HCT116 (cell line): ENCODE results near the gene NBL1. TPM values are rescaled to one million over a fixed set of nuclear protein-coding genes. Genes with fewer than 3 reads are reported as not detected.

Experiments
- ATAC-seq: fragments of 200-7000 bp; cut with Tn5 transposase; 2 replicates; pipeline ENCODE4 v1.9.1; 2020; ENCODE audit warnings: mild to moderate bottlenecking, moderate library complexity
- BruUV-seq: library from RNA; stranded (reverse); fragments of 400-500 nt; replicated peaks from 2 replicates; lab custom pipeline; 2021; lab: Mats Ljungman, UMichigan
- CTCF ChIA-PET: fragments of 300-600 bp; sonication (Branson Sonifier 250); formaldehyde crosslinking; loops from one replicate; lab custom pipeline; 2021; ENCODE audit warnings: antibody characterized with exemption; lab: Charles Lee
- POLR2A ChIA-PET: fragments of 300-600, 350-600 bp; sonication (Branson Sonifier 250); formaldehyde crosslinking; loops from one replicate; lab custom pipeline; 2021; ENCODE audit warnings: antibody characterized with exemption; lab: Charles Lee
- RAD21 ChIA-PET, 2 experiments: fragments of 300-600 bp; sonication (Branson Sonifier 250); formaldehyde crosslinking; loops; one replicate each; lab custom pipeline; 2023; ENCODE audit warnings: low total read pairs in 2 of 2; ENCODE audit not compliant: uncharacterized antibody in 2 of 2, unreplicated experiment in 2 of 2, low non-redundant PET in 1 of 2; lab: Charles Lee
- DNase-seq: peaks from one replicate; pipeline ENCODE4 v3.0.0-alpha.2; 2010; ENCODE audit warnings: low read depth, low spot score
- H2AFZ ChIP-seq: fragments of 200-600 bp; shearing (Covaris generic), sonication (generic); 2 replicates; pipeline ENCODE4 v1.6.1; 2017; ENCODE audit warnings: low read depth, mixed run types, mixed read lengths, antibody characterized with exemption, low read length; ENCODE audit not compliant: poor library complexity, severe bottlenecking
- H3K27ac ChIP-seq: 2 replicates; pipeline ENCODE4 v1.5.1; 2012; ENCODE audit warnings: low read depth, low read length
- H3K27me3 ChIP-seq: fragments of 200-600 bp; sonication (generic); 2 replicates; pipeline ENCODE4 v1.6.1; 2016; ENCODE audit warnings: mixed run types, low read length, mixed read lengths; ENCODE audit not compliant: insufficient read depth
- H3K36me3 ChIP-seq, 2 experiments: fragments of 200-500 bp in 1 of 2; fragments of 200-600 bp in 1 of 2; sonication (Bioruptor generic) in 1 of 2; sonication (generic) in 1 of 2; 2 replicates each; pipeline versions ENCODE4 v1.5.1 to v1.6.1; 2014 to 2016; ENCODE audit warnings: low read length in 2 of 2, inconsistent platforms in 1 of 2, mixed read lengths in 1 of 2, mixed run types in 1 of 2; ENCODE audit not compliant: insufficient read depth in 2 of 2, control insufficient read depth in 1 of 2
- H3K4me1 ChIP-seq, 2 experiments: fragments of 200-600 bp in 1 of 2; sonication (generic) in 1 of 2; 2 replicates each; pipeline versions ENCODE4 v1.5.1 to v1.6.1; 2012 to 2017; ENCODE audit warnings: low read length in 2 of 2, inconsistent platforms in 1 of 2, mild to moderate bottlenecking in 1 of 2, mixed read lengths in 1 of 2, mixed run types in 1 of 2, moderate library complexity in 1 of 2; ENCODE audit not compliant: insufficient read depth in 2 of 2, control insufficient read depth in 1 of 2
- H3K4me2 ChIP-seq: fragments of 200-600 bp; sonication (generic); 2 replicates; pipeline ENCODE4 v1.6.1; 2017; ENCODE audit warnings: mixed run types, low read length, mixed read lengths
- H3K4me3 ChIP-seq, 2 experiments: fragments of 200-600 bp in 1 of 2; sonication (generic) in 1 of 2; replicated peaks in 1 of 2; 2 replicates each; pipeline ENCODE4 v1.5.1; 2011 to 2016; ENCODE audit warnings: low read length in 2 of 2, control low read depth in 1 of 2, low read depth in 1 of 2, mild to moderate bottlenecking in 1 of 2, mixed read lengths in 1 of 2, mixed run types in 1 of 2
- H3K79me2 ChIP-seq: fragments of 200-600 bp; sonication (generic); 2 replicates; pipeline ENCODE4 v1.6.1; 2017; ENCODE audit warnings: mild to moderate bottlenecking, mixed run types, low read length, moderate library complexity, mixed read lengths; ENCODE audit not compliant: insufficient read depth
- H3K9ac ChIP-seq: fragments of 200-600 bp; sonication (generic); 2 replicates; pipeline ENCODE4 v1.6.1; 2016; ENCODE audit warnings: low read length, mixed read lengths
- H3K9me2 ChIP-seq: fragments of 200-600 bp; sonication (generic), shearing (Covaris generic); 2 replicates; pipeline ENCODE4 v1.6.1; 2017; ENCODE audit warnings: mixed run types, mild to moderate bottlenecking, moderate library complexity; ENCODE audit not compliant: insufficient read depth
- H3K9me3 ChIP-seq, 2 experiments: fragments of 200-500 bp in 1 of 2; fragments of 200-600 bp in 1 of 2; sonication (Bioruptor generic) in 1 of 2; sonication (generic) in 1 of 2; 2 replicates each; pipeline ENCODE4 v1.6.1; 2014 to 2017; ENCODE audit warnings: low read length in 2 of 2, mixed read lengths in 2 of 2, inconsistent platforms in 1 of 2, low read depth in 1 of 2, mild to moderate bottlenecking in 1 of 2, mixed run types in 1 of 2, moderate library complexity in 1 of 2; ENCODE audit not compliant: control insufficient read depth in 1 of 2, insufficient read depth in 1 of 2
- H4K20me1 ChIP-seq: fragments of 200-600 bp; sonication (generic), shearing (Covaris generic); 2 replicates; pipeline ENCODE4 v1.6.1; 2017; ENCODE audit warnings: mixed run types, mild to moderate bottlenecking, moderate library complexity; ENCODE audit not compliant: insufficient read depth
- CBX3 ChIP-seq: IDR thresholded peaks from 2 replicates; pipeline ENCODE4 v1.6.1; 2012; ENCODE audit warnings: low read depth
- EGR1 ChIP-seq: IDR thresholded peaks from 2 replicates; pipeline ENCODE4 v1.6.1; 2012; ENCODE audit warnings: low read depth
- ELF1 ChIP-seq: IDR thresholded peaks from 2 replicates; pipeline ENCODE4 v1.6.1; 2012; ENCODE audit warnings: low read depth, borderline replicate concordance
- EZH2 ChIP-seq: fragments of 200-600 bp; sonication (generic); IDR thresholded peaks from 2 replicates; pipeline ENCODE4 v1.6.1; 2017; ENCODE audit warnings: antibody characterized with exemption, mixed run types
- EZH2phosphoT487 ChIP-seq: fragments of 200-600 bp; IDR thresholded peaks from 2 replicates; pipeline ENCODE4 v1.6.1; 2018; ENCODE audit warnings: antibody characterized with exemption, borderline replicate concordance
- FOSL1 ChIP-seq: IDR thresholded peaks from 2 replicates; pipeline ENCODE4 v1.6.1; 2012; ENCODE audit warnings: low read depth
- RAD21 ChIP-seq: IDR thresholded peaks from 2 replicates; pipeline ENCODE4 v1.6.1; 2012; ENCODE audit warnings: low read depth, mild to moderate bottlenecking
- REST ChIP-seq: IDR thresholded peaks from 2 replicates; pipeline ENCODE4 v1.6.1; 2012; ENCODE audit warnings: low read depth
- SIN3A ChIP-seq: IDR thresholded peaks from 2 replicates; pipeline ENCODE4 v1.6.1; 2012; ENCODE audit warnings: low read depth
- SP1 ChIP-seq: IDR thresholded peaks from 2 replicates; pipeline ENCODE4 v1.6.1; 2012; ENCODE audit warnings: low read depth
- TCF7L2 ChIP-seq: IDR thresholded peaks from 2 replicates; pipeline ENCODE4 v1.7.0; 2011; ENCODE audit warnings: borderline replicate concordance, inconsistent platforms; ENCODE audit not compliant: insufficient read depth, insufficient read length; ENCODE audit errors: extremely low read depth
- YY1 ChIP-seq: IDR thresholded peaks from 2 replicates; pipeline ENCODE4 v1.6.1; 2011; ENCODE audit warnings: low read length, low read depth, moderate library complexity, mild to moderate bottlenecking; ENCODE audit not compliant: insufficient replicate concordance; ENCODE audit errors: extremely low read depth
- ZBTB33 ChIP-seq: IDR thresholded peaks from 2 replicates; pipeline ENCODE4 v1.6.1; 2011; ENCODE audit warnings: mild to moderate bottlenecking, low read length, moderate library complexity; ENCODE audit not compliant: insufficient replicate concordance; ENCODE audit errors: extremely low read depth
- ZNF274 ChIP-seq: fragments of 200-500 bp; sonication (Bioruptor generic); IDR thresholded peaks from 2 replicates; pipeline ENCODE4 v1.6.1; 2014; ENCODE audit warnings: mild to moderate bottlenecking, low read depth, low read length, inconsistent platforms
- intact Hi-C: fragments of 100-400 bp; cut with micrococcal nuclease; formaldehyde crosslinking; loops from 2 replicates; pipeline ENCODE4 v1.10.0; 2022
- total RNA-seq: library from RNA; stranded (reverse); gene quantifications from one replicate; pipeline ENCODE4 v1.2.1, GENCODE V29; 2021; ENCODE audit not compliant: unreplicated experiment
- TF ChIP-seq, protein P1 (sequence below): IDR thresholded peaks from 2 replicates; pipeline ENCODE4 v1.6.1; 2012

Gene NBL1
- total RNA-seq, 1 experiment from 2014 or later: 75.4 TPM

DNA sequence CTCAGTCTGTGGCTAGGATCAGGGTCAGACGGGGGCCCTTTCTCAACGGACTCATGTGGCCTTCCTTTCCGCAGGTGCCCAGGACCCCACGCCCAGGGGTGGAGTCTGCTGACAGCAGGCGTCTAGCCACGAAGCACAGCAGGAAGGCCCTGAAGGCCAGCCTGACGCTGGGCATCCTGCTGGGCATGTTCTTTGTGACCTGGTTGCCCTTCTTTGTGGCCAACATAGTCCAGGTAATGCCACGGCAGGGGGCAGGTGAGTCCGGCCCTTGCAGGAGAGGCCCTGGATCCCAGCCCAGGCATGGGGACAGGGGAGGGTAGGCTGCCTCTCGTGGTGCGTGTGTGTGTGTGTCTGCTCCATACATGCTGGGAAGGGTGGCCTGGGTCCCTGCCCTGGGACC is 34.4 kb downstream of the NBL1 start:
- no peak for TF ChIP-seq RAD21
- H3K9me2 ChIP-seq: no peaks in the 10 kb centered on the region
- no peak overlapping the region for H2AFZ ChIP-seq
- no peaks in the 10 kb centered on the region for H3K79me2 ChIP-seq
- peak; percentile 13; the same call in 1 of the 2 replicates for ATAC-seq
- no peaks in the 10 kb centered on the region for H3K36me3 ChIP-seq
- H3K4me1 ChIP-seq: no peaks in the 10 kb centered on the region
- intact Hi-C loops: no loop called here
- H3K27ac ChIP-seq: no peak overlapping the region
- ChIA-PET POLR2A (no interaction called here), RAD21 (no interaction called here), CTCF (no interaction called here)
- no peak for DNase-seq
- H3K9me3 ChIP-seq: no peaks in the 10 kb centered on the region
- no TSS peak for BruUV-seq
- no peak overlapping the region for H3K9ac ChIP-seq
- H4K20me1 ChIP-seq: no peaks in the 10 kb centered on the region
- no peak overlapping the region for H3K4me2 ChIP-seq
- no peak overlapping the region for H3K4me3 ChIP-seq
- H3K27me3 ChIP-seq: 0 out of 2 replicates have a peak, but pooled peaks cover 5% of the 10 kb centered on the region

- Histone ChIP-seq H3K27ac (no peak overlapping the region), H3K4me1 (no peaks in the 10 kb centered on the region), H3K4me3 (no peak overlapping the region), H3K27me3 (0 out of 2 replicates have a peak, but pooled peaks cover 5% of the 10 kb centered on the region), H2AFZ (no peak overlapping the region), H3K36me3 (no peaks in the 10 kb centered on the region), H3K9me3 (no peaks in the 10 kb centered on the region), H3K4me2 (no peak overlapping the region), H3K79me2 (no peaks in the 10 kb centered on the region), H3K9me2 (no peaks in the 10 kb centered on the region), H3K9ac (no peak overlapping the region), H4K20me1 (no peaks in the 10 kb centered on the region)
- ChIA-PET CTCF (no interaction called here), RAD21 (no interaction called here), POLR2A (no interaction called here)
- BruUV-seq: no TSS peak
- DNase-seq: no peak
- no peak for ATAC-seq
- intact Hi-C loops: no loop called here
- no peak for TF ChIP-seq ELF1
- no peak for TF ChIP-seq EGR1
- TF ChIP-seq ZBTB33: no peak
- TF ChIP-seq, protein P1, sequence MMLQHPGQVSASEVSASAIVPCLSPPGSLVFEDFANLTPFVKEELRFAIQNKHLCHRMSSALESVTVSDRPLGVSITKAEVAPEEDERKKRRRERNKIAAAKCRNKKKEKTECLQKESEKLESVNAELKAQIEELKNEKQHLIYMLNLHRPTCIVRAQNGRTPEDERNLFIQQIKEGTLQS: no peak
- TF ChIP-seq ZNF274: no peak
- no peak for TF ChIP-seq CBX3
- TF ChIP-seq EZH2phosphoT487: no peak
- TF ChIP-seq TCF7L2: no peak
- TF ChIP-seq FOSL1: no peak
- TF ChIP-seq RAD21: no peak
- no peak for TF ChIP-seq SP1
- TF ChIP-seq YY1: no peak
- no peak for TF ChIP-seq REST
- TF ChIP-seq EZH2: no peak
- no peak for TF ChIP-seq SIN3A
These were observed 34.9 kb downstream of the NBL1 start for GRCh38 chr1:19678931-19679453.
